Measurements from ENCODE around the gene GPX7.
A peak's percentile ranks its signal among the peaks of the same experiment; 100 is the strongest.

GPX7 gene

GRCh38 chr1:52629325-52629643 is 27.1 kb downstream of the GPX7 start:
- no peak for DNase-seq (ENCODE audit: low read depth)

GRCh38 chr1:52629667-52630066 is 27.5 kb downstream of the GPX7 start:
- no peak for DNase-seq (ENCODE audit: low read depth)

GRCh38 chr1:52631759-52632331 is 29.7 kb downstream of the GPX7 start:
- no peak for DNase-seq (ENCODE audit: low read depth)

- peak; percentile 50 for DNase-seq (ENCODE audit: low read depth)
Measured at GRCh38 chr1:52632732-52633290, 30.6 kb downstream of the GPX7 start, which contains the start of gene SHISAL2A. Gene SHISAL2A (plus strand): TSS chr1:52633168. CDS start chr1:52633494, 326 bp downstream.

- peak; percentile 2 for DNase-seq (ENCODE audit: low read depth)
Measured at GRCh38 chr1:52633291-52633754, 31.2 kb downstream of the GPX7 start.

- no peak for DNase-seq (ENCODE audit: low read depth)
Measured at GRCh38 chr1:52634111-52634510, 31.9 kb downstream of the GPX7 start.

GRCh38 chr1:52635321-52636089 is 33.3 kb downstream of the GPX7 start:
- DNase-seq (ENCODE audit: low read depth): no peak

GRCh38 chr1:52636721-52637695 is 34.8 kb downstream of the GPX7 start:
- peak; percentile 62 for DNase-seq (ENCODE audit: low read depth)

GRCh38 chr1:52637946-52638345 is 35.8 kb downstream of the GPX7 start:
- DNase-seq (ENCODE audit: low read depth): no peak

- no peak for DNase-seq (ENCODE audit: low read depth)
Measured at GRCh38 chr1:52640697-52641096, 38.5 kb downstream of the GPX7 start.

GRCh38 chr1:52641307-52641706 is 39.1 kb downstream of the GPX7 start:
- DNase-seq (ENCODE audit: low read depth): no peak

- no peak for DNase-seq (ENCODE audit: low read depth)
Measured at GRCh38 chr1:52645261-52645660, 43.1 kb downstream of the GPX7 start.

GRCh38 chr1:52651904-52652303 is 49.7 kb downstream of the GPX7 start:
- no peak for DNase-seq (ENCODE audit: low read depth)

- DNase-seq (ENCODE audit: low read depth): no peak
Measured at GRCh38 chr1:52653207-52653849, 51.2 kb downstream of the GPX7 start.

- DNase-seq (ENCODE audit: low read depth): no peak
Measured at GRCh38 chr1:52654063-52654462, 51.9 kb downstream of the GPX7 start.

- no peak for DNase-seq (ENCODE audit: low read depth)
Measured at GRCh38 chr1:52657702-52658101, 55.5 kb downstream of the GPX7 start.

Measured in T follicular helper cell (primary cell).